ENCODE results near the gene CDH23. TPM values are rescaled to one million over a fixed set of nuclear protein-coding genes. Genes with fewer than 3 reads are reported as not detected.
A peak's percentile ranks its signal among the peaks of the same experiment; 100 is the strongest.

Gene CDH23
- total and polyA plus RNA-seq, 2 of the 8 experiments (the other 6 are each of a cell fraction or from before 2014, with no cell fraction given), result 1.9 to 4.9 TPM

- Histone ChIP-seq H3K18ac (ENCODE audit: extremely low read depth, low read length) (no peak overlapping the region), H4K8ac (ENCODE audit: extremely low read depth, insufficient read depth, low read length) (no peak overlapping the region), H2BK20ac (ENCODE audit: low read length) (no peak overlapping the region), H3K4me3 (ENCODE audit: extremely low read depth in 1 of 4, insufficient read depth in 2 of 4, low read depth in 3 of 4, low read length in 4 of 4) (no peak overlapping the region), H3K4me2 (ENCODE audit: insufficient read depth in 1 of 2, low read depth in 2 of 2, low read length in 2 of 2) (no peak overlapping the region), H2BK120ac (replicated peaks; ENCODE audit: low read depth, low read length) (no peak overlapping the region), H3K9ac (replicated peaks in 1 of 4; ENCODE audit: extremely low read depth in 1 of 4, low read depth in 3 of 4, low read length in 3 of 4) (no peak overlapping the region), H3K79me1 (ENCODE audit: low read depth, low read length) (no peaks in the 10 kb centered on the region), H2BK5ac (ENCODE audit: low read depth, low read length) (no peak overlapping the region), H2BK15ac (ENCODE audit: low read length) (no peak overlapping the region), H2BK12ac (ENCODE audit: low read depth, low read length) (no peak overlapping the region), H3K23ac (ENCODE audit: insufficient read length) (no peak overlapping the region), H3K4ac (replicated peaks; ENCODE audit: insufficient read length, low read depth, low read length) (no peak overlapping the region), H3K36me3 (ENCODE audit: control insufficient read depth in 2 of 4, insufficient read depth in 4 of 4, low read length in 3 of 4) (no peaks in the 10 kb centered on the region), H3K14ac (ENCODE audit: insufficient read length) (no peak overlapping the region), H2AK5ac (ENCODE audit: low read depth, low read length) (no peak overlapping the region), H3K4me1 (replicated peaks in 1 of 4; ENCODE audit: control insufficient read depth in 3 of 4, insufficient read depth in 4 of 4, low read length in 3 of 4) (peaks cover 3 to 4% (median 4%) of the 10 kb centered on the region in 4 experiments; a peak in 4 of 7 replicates), H4K20me1 (replicated peaks in 1 of 2; ENCODE audit: control insufficient read depth in 1 of 2, insufficient read depth in 2 of 2, low read length in 2 of 2) (no peaks in the 10 kb centered on the region), H3K23me2 (ENCODE audit: low read depth, low read length) (no peaks in the 10 kb centered on the region), H3K79me2 (ENCODE audit: control insufficient read depth in 1 of 2, insufficient read depth in 2 of 2, low read length in 2 of 2) (no peaks in the 10 kb centered on the region), H4K91ac (replicated peaks; ENCODE audit: insufficient read length, low read length) (no peak overlapping the region), H3K27ac (ENCODE audit: low read depth, low read length) (no peak overlapping the region), H3K56ac (replicated peaks; ENCODE audit: insufficient read length, low read depth, low read length) (peak overlapping the region; percentile 39), H3K27me3 (replicated peaks in 1 of 4; ENCODE audit: control insufficient read depth in 3 of 4, extremely low read depth in 1 of 4, insufficient read depth in 3 of 4, low read length in 3 of 4) (no peaks in the 10 kb centered on the region), H4K5ac (ENCODE audit: insufficient read length, low read depth, low read length) (no peak overlapping the region), H2AFZ (ENCODE audit: low read length) (no peak overlapping the region), H3K9me3 (ENCODE audit: insufficient read depth in 2 of 2, low read depth in 1 of 2, low read length in 1 of 2) (peaks cover 0 to 10% of the 10 kb centered on the region in 2 experiments; a peak in 1 of 4 replicates)
- CTCF ChIA-PET (ENCODE audit: partially characterized antibody), result interaction anchor here (0.7 to 12.2 kb wide), 6 partner anchors 9 to 116 kb away, joined by 3 to 87 read pairs (median 5); partner anchors contain the start of gene CDH23
- POLR2A ChIA-PET (ENCODE audit: partially characterized antibody), result no interaction called here
- DNase-seq (ENCODE audit: low read depth in 1 of 2, low spot score in 2 of 2), result no peak
- no peak for FAIRE-seq
- no peak for TF ChIP-seq EGR1 (IDR thresholded peaks at IDR 0.05; ENCODE audit: borderline replicate concordance, low read depth, low read length)
- TF ChIP-seq BACH1 (IDR thresholded peaks at IDR 0.05; ENCODE audit: low read length), result no peak
- no peak for TF ChIP-seq SRF (IDR thresholded peaks at IDR 0.05; ENCODE audit: low read depth, low read length)
- TF ChIP-seq RNF2 (IDR thresholded peaks at IDR 0.05; ENCODE audit: borderline replicate concordance, low read depth, low read length, missing control alignments, poor library complexity, severe bottlenecking), result no peak
- no peak for TF ChIP-seq TEAD4 (IDR thresholded peaks at IDR 0.05; ENCODE audit: low read depth, low read length)
- TF ChIP-seq SP4 (IDR thresholded peaks at IDR 0.05; ENCODE audit: low read length), result no peak
- no peak for TF ChIP-seq HDAC2 (IDR thresholded peaks at IDR 0.05; ENCODE audit: borderline replicate concordance in 1 of 2, low read depth in 2 of 2, low read length in 2 of 2)
Measured at GRCh38 chr10:71413581-71413980, 16.9 kb downstream of the CDH23 start.
